Measurements from ENCODE around the gene RAPGEF4. TPM values are rescaled to one million over a fixed set of nuclear protein-coding genes. Genes with fewer than 3 reads are reported as not detected.

The RAPGEF4 gene
- total RNA-seq, 4 donors from 2014 or later = 16.1 to 26.2 (median 21.3) TPM

DNA sequence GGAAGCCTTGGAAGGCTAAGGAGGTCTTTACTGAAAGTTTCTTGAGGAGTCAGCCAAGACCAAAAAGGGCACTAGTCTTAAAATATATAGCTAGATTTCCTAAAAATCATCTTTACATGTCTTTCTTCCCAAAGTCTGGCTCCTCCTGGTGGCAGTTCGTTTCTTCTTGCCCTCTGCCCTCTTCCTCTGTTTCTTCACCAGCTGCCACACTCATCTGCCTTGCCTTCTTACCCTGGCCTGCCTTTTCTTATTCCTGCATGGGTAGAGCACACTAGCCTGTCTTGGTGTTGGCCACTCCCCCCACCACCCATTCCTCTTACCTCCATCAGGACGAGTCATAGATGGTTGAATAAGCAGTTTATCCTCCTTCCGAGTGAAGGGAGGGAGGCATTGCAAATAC, 129.8 kb downstream of the RAPGEF4 start:
- H3K27me3 ChIP-seq = no peaks in the 10 kb centered on the region
- intact Hi-C loops (cut with DNase I; ENCODE audit: low total_unique reads) = no loop called here

DNA sequence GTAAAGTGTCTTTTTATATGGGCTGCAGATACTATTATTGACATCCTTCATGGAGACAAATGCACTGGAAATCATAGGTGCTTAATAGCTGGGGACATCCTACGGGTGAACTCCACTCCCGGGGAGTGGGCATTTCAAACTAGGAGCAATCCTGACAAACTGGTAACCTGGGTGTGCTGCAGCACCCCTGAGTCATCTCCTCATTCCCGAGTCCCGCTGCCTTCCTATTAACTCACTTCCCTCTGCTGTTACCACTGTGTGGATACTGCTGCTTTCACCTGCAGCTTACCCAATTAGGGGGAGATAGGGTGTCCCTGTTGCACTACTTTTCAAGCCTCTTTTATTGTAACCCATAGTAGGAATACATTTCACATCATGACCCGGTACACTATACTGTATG, 134.2 kb downstream of the RAPGEF4 start:
- Histone ChIP-seq H3K27me3 (no peaks in the 10 kb centered on the region), H3K4me3 (no peak overlapping the region), H3K4me1 (no peaks in the 10 kb centered on the region), H3K36me3 (no peaks in the 10 kb centered on the region), H3K27ac (no peak overlapping the region), H3K9me3 (no peaks in the 10 kb centered on the region)
- TF ChIP-seq, protein P1, sequence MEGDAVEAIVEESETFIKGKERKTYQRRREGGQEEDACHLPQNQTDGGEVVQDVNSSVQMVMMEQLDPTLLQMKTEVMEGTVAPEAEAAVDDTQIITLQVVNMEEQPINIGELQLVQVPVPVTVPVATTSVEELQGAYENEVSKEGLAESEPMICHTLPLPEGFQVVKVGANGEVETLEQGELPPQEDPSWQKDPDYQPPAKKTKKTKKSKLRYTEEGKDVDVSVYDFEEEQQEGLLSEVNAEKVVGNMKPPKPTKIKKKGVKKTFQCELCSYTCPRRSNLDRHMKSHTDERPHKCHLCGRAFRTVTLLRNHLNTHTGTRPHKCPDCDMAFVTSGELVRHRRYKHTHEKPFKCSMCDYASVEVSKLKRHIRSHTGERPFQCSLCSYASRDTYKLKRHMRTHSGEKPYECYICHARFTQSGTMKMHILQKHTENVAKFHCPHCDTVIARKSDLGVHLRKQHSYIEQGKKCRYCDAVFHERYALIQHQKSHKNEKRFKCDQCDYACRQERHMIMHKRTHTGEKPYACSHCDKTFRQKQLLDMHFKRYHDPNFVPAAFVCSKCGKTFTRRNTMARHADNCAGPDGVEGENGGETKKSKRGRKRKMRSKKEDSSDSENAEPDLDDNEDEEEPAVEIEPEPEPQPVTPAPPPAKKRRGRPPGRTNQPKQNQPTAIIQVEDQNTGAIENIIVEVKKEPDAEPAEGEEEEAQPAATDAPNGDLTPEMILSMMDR (IDR thresholded peaks at IDR 0.05) = no peak
- TF ChIP-seq POLR2A (IDR thresholded peaks at IDR 0.05) = no peak
- no peak for DNase-seq
- intact Hi-C loops (cut with DNase I; ENCODE audit: low total_unique reads) = no loop called here

More for the DNA sequence above, 129.8 kb downstream of the RAPGEF4 start:
- Histone ChIP-seq H3K4me3 (no peak overlapping the region), H3K27ac (no peak overlapping the region), H3K4me1 (no peaks in the 10 kb centered on the region), H3K9me3 (no peaks in the 10 kb centered on the region), H3K36me3 (no peaks in the 10 kb centered on the region)
- TF ChIP-seq, protein P1 (IDR thresholded peaks at IDR 0.05) = no peak
- no peak for TF ChIP-seq POLR2A (IDR thresholded peaks at IDR 0.05)
- DNase-seq = no peak

DNA sequence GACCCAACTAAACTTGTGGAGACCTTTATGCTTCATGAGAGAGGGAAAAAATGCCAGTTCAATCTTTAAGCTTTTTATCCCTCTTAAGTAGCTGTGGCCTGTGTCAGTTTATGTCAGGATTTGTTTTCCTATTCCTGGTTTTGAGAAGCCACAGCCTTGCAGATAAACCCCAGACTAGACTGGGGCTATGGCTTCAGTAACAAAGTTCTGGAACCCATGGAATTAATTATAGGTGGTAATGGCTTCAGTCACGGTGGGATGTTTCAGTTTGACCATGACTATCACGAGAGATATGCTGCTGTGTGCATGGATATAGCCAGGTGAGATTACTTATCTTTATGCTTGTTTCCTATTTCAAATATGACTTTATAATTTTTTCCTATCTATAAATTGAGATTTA, 134.8 kb downstream of the RAPGEF4 start:
- H3K27me3 ChIP-seq = no peaks in the 10 kb centered on the region
- no peak overlapping the region for H3K27ac ChIP-seq

DNA sequence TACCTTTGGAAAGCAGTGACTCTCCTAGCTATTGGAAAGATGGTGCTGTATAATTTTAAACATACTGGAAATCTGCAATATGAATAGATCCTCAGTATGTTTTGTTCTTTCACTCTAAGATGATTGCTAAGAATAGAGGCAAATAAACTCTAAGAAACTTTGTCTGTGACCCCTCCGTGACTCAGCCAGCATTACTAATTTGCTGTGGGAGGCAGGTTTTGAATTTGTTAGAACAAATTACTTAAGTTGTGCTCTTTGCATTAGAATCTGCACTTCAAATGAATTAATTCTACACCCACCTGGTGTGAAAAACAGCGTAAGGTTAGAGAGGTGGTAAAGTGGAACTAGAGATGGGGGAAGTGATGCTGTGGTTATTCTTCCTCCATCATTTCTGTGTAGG, 142.2 kb downstream of the RAPGEF4 start:
- intact Hi-C loops (cut with DNase I; ENCODE audit: low total_unique reads) = no loop called here
- Histone ChIP-seq H3K4me3 (no peak overlapping the region), H3K4me1 (no peaks in the 10 kb centered on the region), H3K27ac (no peak overlapping the region), H3K36me3 (no peaks in the 10 kb centered on the region), H3K27me3 (no peaks in the 10 kb centered on the region), H3K9me3 (no peaks in the 10 kb centered on the region)
- TF ChIP-seq, protein P1 (IDR thresholded peaks at IDR 0.05) = no peak
- TF ChIP-seq POLR2A (IDR thresholded peaks at IDR 0.05) = no peak
- DNase-seq = no peak

More for the DNA sequence above, 134.8 kb downstream of the RAPGEF4 start:
- TF ChIP-seq, protein P1 (IDR thresholded peaks at IDR 0.05) = no peak
- TF ChIP-seq POLR2A (IDR thresholded peaks at IDR 0.05) = no peak
- Histone ChIP-seq H3K36me3 (no peaks in the 10 kb centered on the region), H3K9me3 (no peaks in the 10 kb centered on the region), H3K4me3 (no peak overlapping the region), H3K4me1 (no peaks in the 10 kb centered on the region)
- intact Hi-C loops (cut with DNase I; ENCODE audit: low total_unique reads) = no loop called here
- DNase-seq = no peak

DNA sequence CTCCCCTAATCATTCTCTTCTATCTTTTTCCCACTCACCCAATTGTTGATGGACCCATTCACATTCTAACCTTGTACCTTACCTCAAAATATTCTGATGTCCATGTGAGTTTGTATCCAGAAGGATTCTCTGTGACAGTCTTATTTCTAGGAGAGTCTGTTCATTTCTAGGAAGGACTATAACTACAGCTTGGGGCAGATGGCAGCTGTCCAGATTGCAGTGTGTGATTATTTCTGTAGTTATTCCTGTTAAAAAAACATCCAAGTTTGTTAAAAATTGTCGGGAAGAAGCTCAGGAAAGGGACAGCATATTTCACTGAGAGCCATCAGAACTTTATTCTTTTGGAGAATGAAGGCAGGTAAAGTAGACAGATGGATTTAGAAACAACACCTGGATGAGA, 142.6 kb downstream of the RAPGEF4 start:
- Histone ChIP-seq H3K27me3 (no peaks in the 10 kb centered on the region), H3K4me3 (no peak overlapping the region), H3K4me1 (no peaks in the 10 kb centered on the region), H3K27ac (no peak overlapping the region), H3K36me3 (no peaks in the 10 kb centered on the region), H3K9me3 (no peaks in the 10 kb centered on the region)
- intact Hi-C loops (cut with DNase I; ENCODE audit: low total_unique reads) = no loop called here
- no peak for DNase-seq
- TF ChIP-seq, protein P1 (IDR thresholded peaks at IDR 0.05) = no peak
- TF ChIP-seq POLR2A (IDR thresholded peaks at IDR 0.05) = no peak
